ENCODE measurements around the gene FOXE1.

The FOXE1 gene

DNA sequence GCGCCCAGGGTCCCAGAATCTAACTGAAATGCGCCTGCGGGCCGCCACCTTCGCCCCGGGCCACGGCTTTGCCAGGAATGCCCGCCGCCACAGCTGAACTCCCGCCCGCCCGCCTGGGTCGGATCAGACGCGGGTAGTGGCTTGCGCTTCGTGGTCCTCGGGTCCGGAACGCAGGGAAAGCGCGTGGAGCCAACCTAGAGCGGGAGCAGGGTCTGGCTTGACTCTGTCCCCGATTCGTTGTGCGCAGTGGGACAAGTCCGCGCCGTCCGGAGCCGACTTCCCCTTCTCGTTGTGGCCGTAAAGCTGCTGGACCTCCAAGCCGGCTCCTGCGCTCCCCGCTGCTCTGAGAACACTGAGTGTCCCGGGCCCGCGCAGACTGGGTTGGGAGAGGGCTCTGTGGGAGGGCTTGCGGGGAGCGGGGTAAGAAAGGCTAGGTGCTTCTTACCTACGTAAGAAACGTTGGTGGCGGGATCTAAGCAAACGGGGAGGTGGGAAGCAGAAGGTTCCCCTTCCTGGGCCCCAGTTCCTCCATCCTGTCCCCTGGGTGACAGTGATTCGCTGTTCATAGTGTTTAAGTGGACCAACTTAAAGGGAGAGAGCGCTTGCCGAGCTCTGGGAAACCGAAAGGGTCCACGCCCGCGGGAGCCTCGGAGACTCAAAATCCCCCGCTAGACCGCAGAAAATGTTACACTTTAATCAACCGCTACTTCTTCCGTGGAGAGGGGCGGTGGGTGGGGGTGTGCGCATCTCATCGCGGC is 4.4 kb upstream of the FOXE1 start:
- DNase-seq, result no peak

GRCh38 chr9:97849980-97850379 is 3.0 kb upstream of the FOXE1 start:
- no peak for DNase-seq

DNA sequence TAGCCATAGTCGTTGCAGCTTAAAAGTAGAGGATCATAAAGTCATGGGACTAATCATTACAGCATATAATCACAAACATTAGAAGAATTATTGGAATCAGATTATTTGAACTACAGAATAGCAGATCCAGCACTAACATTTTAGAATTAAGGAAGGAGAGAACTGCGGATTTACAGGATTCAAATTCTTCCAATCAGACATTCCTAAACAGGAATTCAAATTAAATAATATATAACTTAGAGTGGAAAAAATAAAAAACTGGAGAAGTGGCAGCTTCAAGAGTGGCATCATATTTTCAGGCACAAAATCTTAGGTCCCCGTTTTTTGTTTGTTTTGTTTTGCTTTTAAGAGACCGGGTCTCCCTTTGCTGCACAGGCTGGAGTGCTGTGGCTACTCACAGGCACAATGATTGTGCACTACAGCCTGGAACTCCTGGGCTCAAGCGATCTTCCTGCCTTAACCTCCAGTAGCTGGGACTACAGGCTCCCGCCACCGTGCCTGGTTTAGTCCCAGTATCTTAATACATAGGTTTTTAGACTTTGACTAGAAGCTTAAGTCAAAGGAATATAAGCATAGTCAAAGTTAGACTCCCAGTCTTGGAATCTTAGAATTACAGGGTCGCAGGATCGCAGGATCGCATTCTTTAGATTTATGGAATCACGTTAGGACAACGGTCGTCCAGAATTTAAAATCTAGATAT is 2.1 kb upstream of the FOXE1 start:
- DNase-seq, result no peak

DNA sequence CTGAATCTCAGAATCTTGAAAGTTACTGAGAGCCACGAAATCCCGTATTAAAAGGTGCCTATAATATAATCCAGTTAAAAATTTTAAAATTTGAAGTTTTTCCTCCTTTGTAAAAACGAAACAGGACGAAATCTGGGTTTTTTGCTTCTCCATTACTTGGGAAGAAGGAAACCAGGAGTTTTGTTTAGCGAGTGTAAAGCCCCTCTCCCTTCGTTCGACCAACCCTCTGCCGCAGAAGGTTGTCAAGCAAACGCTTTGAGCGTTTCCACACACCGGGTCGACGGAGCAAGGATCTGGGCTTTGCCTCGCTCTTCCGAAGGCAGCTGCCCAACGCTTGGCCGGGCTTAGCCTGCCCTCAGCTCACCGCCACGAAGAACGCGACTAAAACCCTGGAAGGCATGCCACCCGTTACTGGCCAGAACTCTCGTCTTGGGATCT is 1.6 kb upstream of the FOXE1 start:
- DNase-seq, result no peak

DNA sequence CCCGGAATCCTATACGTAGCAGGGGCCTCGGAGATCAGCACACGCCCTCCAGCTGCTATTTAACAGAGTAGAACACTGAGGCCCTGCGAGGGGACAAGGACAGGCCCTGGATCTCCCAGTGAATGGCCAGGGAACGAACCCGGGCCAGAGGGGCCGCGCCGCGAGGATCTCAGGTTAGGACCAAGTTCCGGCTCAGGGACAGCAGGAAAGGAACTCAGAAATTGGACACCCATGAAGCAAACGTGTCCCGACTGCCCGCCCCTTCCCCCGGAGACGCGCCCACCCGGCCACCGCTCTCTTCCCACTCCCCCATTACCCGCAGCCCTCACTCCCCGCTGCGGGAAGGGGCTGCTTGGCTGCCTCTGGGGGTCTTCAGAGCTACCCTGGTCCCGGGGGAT is 1.0 kb upstream of the FOXE1 start:
- no peak for DNase-seq

DNA sequence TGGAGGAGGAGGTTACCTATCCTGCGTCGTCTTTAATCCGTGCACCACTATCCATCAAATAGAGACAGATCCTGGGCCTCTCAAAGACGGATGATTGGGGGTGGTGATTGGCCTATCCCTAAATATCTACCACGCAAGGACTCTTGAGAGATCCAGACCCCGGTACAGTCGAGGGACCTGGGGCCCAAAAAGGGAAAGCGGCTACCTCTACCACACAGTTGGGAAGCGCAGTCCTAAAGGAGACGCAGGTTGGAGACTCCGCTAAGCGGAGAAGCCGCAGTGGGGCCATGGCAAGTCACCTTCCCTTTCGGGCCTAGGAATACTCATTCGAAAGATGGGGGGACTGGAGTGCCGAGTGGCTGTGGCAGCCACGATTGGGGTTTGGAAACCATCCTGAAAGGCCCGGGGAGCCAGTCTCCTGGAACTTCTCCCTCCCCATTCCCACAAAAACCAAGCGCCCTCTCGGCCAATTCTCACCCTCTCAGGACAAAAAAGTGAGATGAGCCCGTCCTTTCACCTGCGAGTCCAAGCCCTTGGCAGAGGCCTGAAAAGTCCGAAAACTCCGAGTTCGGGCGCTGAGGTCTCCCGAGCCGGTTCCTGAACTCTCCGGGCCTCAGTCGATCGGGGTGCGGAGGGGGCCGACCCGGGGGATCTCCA is 499 bp upstream of the FOXE1 start:
- no peak for DNase-seq

GRCh38 chr9:97853844-97854695 is 1.0 kb downstream of the FOXE1 start:
- no peak for DNase-seq

- DNase-seq, result no peak
Measured at GRCh38 chr9:97854696-97855485, 1.9 kb downstream of the FOXE1 start.

- no peak for DNase-seq
Measured at GRCh38 chr9:97855486-97855875, 2.5 kb downstream of the FOXE1 start.

DNA sequence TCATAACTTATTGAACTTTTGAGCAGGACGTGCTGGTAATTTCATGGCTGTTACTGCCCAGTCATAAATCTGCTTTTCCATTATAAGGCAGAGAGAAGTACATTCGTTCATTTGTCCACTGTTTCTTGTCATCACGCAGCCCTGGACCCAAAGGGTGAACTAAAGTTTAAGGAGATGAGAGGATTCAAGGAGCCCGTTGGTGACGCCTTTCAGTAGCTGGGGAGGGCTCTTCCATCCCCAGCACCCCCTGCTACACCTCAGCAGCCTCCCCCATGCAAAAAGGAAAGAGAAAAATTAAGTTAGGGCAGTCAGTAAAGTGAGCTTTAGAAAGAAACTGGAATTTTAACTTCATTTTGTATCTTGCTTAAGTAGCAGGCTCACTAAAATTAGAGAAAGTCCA is 2.9 kb downstream of the FOXE1 start:
- no peak for DNase-seq

- no peak for DNase-seq
Measured at GRCh38 chr9:97856857-97857605, 4.0 kb downstream of the FOXE1 start.

DNA sequence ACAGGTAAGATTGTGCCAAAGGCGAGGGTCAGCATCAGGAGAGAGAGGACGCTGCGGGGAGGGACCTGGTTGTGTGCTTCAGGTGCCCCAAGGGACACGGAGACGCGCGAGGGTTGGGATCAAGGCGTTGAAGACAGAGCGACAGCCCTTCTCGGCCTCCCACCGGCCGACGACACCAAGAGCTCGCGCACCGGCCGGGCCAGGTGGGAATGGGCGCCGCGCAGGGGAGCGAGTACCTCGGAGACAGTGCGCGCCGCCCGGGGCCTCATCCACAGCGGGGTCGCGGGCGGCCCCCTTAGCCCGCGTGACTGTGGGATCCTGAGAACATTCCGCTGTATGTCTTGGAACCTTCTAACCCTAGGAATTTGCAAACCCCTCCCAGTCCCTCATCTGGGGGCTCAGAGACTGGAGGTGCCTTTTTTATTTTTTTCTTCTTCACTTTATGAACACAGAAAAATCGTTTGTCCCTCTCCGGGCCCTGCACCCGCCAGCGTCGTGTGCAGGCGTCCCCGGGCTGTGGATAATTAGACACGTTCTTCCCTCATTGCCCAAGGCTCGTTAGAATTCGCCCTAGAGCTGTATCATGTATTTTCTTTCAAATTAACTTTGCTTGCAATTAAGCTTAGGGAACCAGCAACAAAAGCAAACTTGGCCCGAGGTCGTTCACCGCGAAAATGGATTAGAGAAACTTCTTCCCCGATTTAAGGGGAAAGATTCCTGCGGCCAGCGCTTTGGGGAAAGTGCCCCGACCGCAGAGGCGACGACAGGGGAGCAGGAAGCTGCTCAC is 4.8 kb downstream of the FOXE1 start:
- no peak for DNase-seq

DNA sequence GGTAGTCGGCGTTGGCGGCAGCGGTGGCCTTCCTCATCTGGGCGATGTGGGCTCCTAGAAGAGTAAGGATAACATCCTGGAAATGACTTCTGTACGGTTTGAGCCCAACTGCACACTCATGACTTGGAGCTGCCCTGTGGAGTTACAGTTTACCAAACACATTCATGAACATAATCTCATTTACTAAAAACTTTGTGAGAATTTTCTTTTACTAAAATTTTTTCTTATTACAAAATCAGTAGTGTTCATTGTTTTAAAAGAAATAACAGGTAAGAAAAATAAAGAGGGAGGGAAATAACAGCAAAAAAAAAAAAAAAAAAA is 5.3 kb downstream of the FOXE1 start:
- DNase-seq, result no peak

GRCh38 chr9:97858826-97859225 is 5.8 kb downstream of the FOXE1 start:
- DNase-seq, result no peak

DNA sequence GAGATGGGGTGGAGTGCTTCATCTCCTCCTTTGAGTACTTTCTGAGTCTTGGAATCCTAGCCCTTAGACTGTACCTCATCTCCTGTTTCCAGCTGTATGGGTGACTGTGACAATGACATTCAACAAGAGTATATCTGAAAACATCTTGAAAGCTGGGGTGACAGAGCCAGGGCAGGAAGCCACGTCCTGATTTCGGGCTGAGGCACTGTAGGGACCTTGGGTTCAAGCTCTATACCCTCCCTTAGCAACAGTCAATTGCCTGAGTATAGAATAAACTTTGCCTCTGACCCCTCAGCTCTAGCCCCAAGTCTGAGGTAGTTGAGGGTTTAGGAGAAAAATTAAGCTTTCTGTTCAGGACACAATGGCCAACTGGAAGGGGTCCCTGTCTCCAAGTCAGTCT is 6.3 kb downstream of the FOXE1 start:
- DNase-seq, result no peak

- DNase-seq, result no peak
Measured at GRCh38 chr9:97860451-97861147, 7.6 kb downstream of the FOXE1 start.

DNA sequence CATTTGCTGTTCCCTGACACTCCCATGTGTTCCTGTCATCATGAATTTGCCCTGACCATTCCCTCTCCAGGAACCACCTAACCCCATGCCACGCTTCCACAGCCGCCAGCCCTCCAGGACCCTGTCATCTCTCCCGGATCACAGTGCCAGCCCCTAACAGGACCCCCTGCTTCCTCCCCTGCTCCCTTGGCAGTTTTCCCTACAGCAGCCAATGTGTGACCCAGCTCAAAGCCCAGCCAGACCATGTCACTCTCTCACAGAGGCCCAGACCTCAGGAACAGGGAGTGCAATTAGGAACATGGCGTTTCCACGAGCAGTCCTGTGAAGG is 8.1 kb downstream of the FOXE1 start:
- no peak for DNase-seq

DNA sequence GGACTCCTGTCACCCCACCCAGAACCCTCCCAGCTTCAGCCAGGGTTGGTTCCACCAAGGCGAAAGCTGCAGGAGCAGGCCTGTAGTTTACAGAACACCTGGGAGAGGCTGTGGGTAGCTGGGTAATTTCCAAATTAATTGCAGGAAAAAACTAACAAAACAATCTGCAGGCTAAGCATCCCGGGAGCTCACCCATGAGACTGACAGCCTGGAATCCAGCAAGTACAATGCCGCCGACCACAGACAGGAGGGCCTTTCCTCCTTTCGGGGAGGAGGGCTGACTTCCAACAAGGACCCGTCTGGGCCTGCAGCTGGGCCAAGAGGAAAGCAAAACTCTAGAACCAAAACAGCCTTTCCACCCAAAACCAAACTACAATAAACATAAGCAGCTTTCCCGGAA is 10.3 kb downstream of the FOXE1 start:
- no peak for DNase-seq

GRCh38 chr9:97864396-97864795 is 11.4 kb downstream of the FOXE1 start:
- DNase-seq, result no peak

GRCh38 chr9:97866300-97866699 is 13.3 kb downstream of the FOXE1 start:
- DNase-seq, result no peak

Measured in 8988T (cell line).